ENCODE measurements around the gene TNFRSF4.
"Not testable (repeated sequence)": the region's sequence is repeated elsewhere in the genome, so short reads cannot be mapped to it uniquely, and the experiment has no call there.

GRCh38 chr1:1248009-1248913, 34.3 kb upstream of the TNFRSF4 start:
- not testable (repeated sequence) for TF ChIP-seq CTCF, POLR2A (IDR thresholded peaks at IDR 0.05)

Measured in lower leg skin (tissue), 3 donors.